Osteocyte (in vitro differentiated cells): ENCODE measurements around the gene TRIM24. TPM values are rescaled to one million over a fixed set of nuclear protein-coding genes. Genes with fewer than 3 reads are reported as not detected.

Experiments
- DNase-seq: peaks from one replicate; pipeline ENCODE4 v3.0.0; 2021; ENCODE audit warnings: mixed read lengths; ENCODE audit not compliant: unreplicated experiment; ENCODE audit errors: extremely low spot score
- H3K27ac Mint-ChIP-seq: one replicate; pipeline ENCODE4 v1.8.0; 2021; ENCODE audit warnings: mild to moderate bottlenecking, mixed read lengths; ENCODE audit not compliant: unreplicated experiment
- H3K27me3 Mint-ChIP-seq: one replicate; pipeline ENCODE4 v1.8.0; 2021; ENCODE audit warnings: mixed read lengths; ENCODE audit not compliant: unreplicated experiment
- H3K36me3 Mint-ChIP-seq: one replicate; pipeline ENCODE4 v1.8.0; 2021; ENCODE audit warnings: mixed read lengths; ENCODE audit not compliant: unreplicated experiment
- H3K4me1 Mint-ChIP-seq: one replicate; pipeline ENCODE4 v1.8.0; 2021; ENCODE audit warnings: mixed read lengths; ENCODE audit not compliant: unreplicated experiment
- H3K4me3 Mint-ChIP-seq: one replicate; pipeline ENCODE4 v1.8.0; 2021; ENCODE audit warnings: mild to moderate bottlenecking, moderate library complexity, mixed read lengths; ENCODE audit not compliant: unreplicated experiment
- H3K9me3 Mint-ChIP-seq: one replicate; pipeline ENCODE4 v1.8.0; 2021; ENCODE audit warnings: mixed read lengths; ENCODE audit not compliant: unreplicated experiment
- CTCF ChIP-seq: fragments of 200-600 bp; sonication (generic); IDR thresholded peaks from 2 replicates; pipeline ENCODE4 v1.5.0; 2021; ENCODE audit warnings: antibody characterized with exemption, mild to moderate bottlenecking, moderate library complexity
- total RNA-seq: library from RNA; stranded (reverse); gene quantifications from 2 replicates; pipeline ENCODE4 v1.2.1, GENCODE V29; 2021

Gene TRIM24
- total RNA-seq, 1 donor from 2014 or later, result 23.1 TPM

GRCh38 chr7:138515001-138515528 lies 55.0 kb downstream of the TRIM24 start:
- Mint-ChIP-seq H3K4me3 (no peak overlapping the region), H3K4me1 (no peaks in the 10 kb centered on the region), H3K36me3 (peaks cover 44% of the 10 kb centered on the region), H3K27ac (no peak overlapping the region), H3K27me3 (no peaks in the 10 kb centered on the region), H3K9me3 (no peaks in the 10 kb centered on the region)
- no peak for DNase-seq
- TF ChIP-seq CTCF, result no peak

GRCh38 chr7:138519061-138519798 lies 59.2 kb downstream of the TRIM24 start:
- H3K27me3 Mint-ChIP-seq, result no peaks in the 10 kb centered on the region
- no peak for TF ChIP-seq CTCF
- no peak overlapping the region for H3K27ac Mint-ChIP-seq
- no peaks in the 10 kb centered on the region for H3K4me1 Mint-ChIP-seq
- no peak overlapping the region for H3K4me3 Mint-ChIP-seq
- DNase-seq, result no peak
- H3K36me3 Mint-ChIP-seq, result peaks cover 50% of the 10 kb centered on the region
- H3K9me3 Mint-ChIP-seq, result no peaks in the 10 kb centered on the region

- no peak for DNase-seq
- H3K4me3 Mint-ChIP-seq, result no peak overlapping the region
- peaks cover 49% of the 10 kb centered on the region for H3K36me3 Mint-ChIP-seq
- no peaks in the 10 kb centered on the region for H3K27me3 Mint-ChIP-seq
- no peak overlapping the region for H3K27ac Mint-ChIP-seq
- TF ChIP-seq CTCF, result no peak
- no peaks in the 10 kb centered on the region for H3K4me1 Mint-ChIP-seq
- H3K9me3 Mint-ChIP-seq, result peaks cover 2% of the 10 kb centered on the region
Observed at GRCh38 chr7:138520742-138521141, 60.7 kb downstream of the TRIM24 start.

- Mint-ChIP-seq H3K9me3 (peaks cover 13% of the 10 kb centered on the region), H3K4me3 (no peak overlapping the region), H3K36me3 (peaks cover 54% of the 10 kb centered on the region), H3K27me3 (no peaks in the 10 kb centered on the region), H3K27ac (no peak overlapping the region), H3K4me1 (no peaks in the 10 kb centered on the region)
- TF ChIP-seq CTCF, result no peak
- DNase-seq, result no peak
Observed at GRCh38 chr7:138521837-138522461, 61.9 kb downstream of the TRIM24 start.

- H3K27ac Mint-ChIP-seq, result no peak overlapping the region
- no peaks in the 10 kb centered on the region for H3K4me1 Mint-ChIP-seq
- no peak overlapping the region for H3K4me3 Mint-ChIP-seq
- H3K27me3 Mint-ChIP-seq, result no peaks in the 10 kb centered on the region
- DNase-seq, result no peak
- TF ChIP-seq CTCF, result no peak
- H3K9me3 Mint-ChIP-seq, result peaks cover 25% of the 10 kb centered on the region
- H3K36me3 Mint-ChIP-seq, result peaks cover 63% of the 10 kb centered on the region
Observed at GRCh38 chr7:138524259-138524658, 64.2 kb downstream of the TRIM24 start.
